Left renal cortex interstitium (tissue), 4 donors: ENCODE data around the gene CDC42SE1. TPM values are rescaled to one million over a fixed set of nuclear protein-coding genes. Genes with fewer than 3 reads are reported as not detected.

ENCODE experiments used
- DNase-seq, 4 donors: peaks; one replicate each; pipeline ENCODE4 v3.0.0-alpha.2; 2013; ENCODE audit warnings: low read depth in 4 of 4, low spot score in 2 of 4, missing footprints in 1 of 4
- polyA plus RNA-seq, 4 donors: library from polyadenylated mRNA; unstranded; fragments of 120-200 nt; gene quantifications; one replicate each; pipeline ENCODE4 v1.2.1, GENCODE V29; 2013; ENCODE audit not compliant: insufficient read length in 4 of 4

Gene CDC42SE1
- polyA plus RNA-seq, 4 donors, result 60.1 to 86.6 (median 80.3) TPM

GRCh38 chr1:151009674-151010345, 49.6 kb downstream of the CDC42SE1 start:
- DNase-seq, result no peak

DNA sequence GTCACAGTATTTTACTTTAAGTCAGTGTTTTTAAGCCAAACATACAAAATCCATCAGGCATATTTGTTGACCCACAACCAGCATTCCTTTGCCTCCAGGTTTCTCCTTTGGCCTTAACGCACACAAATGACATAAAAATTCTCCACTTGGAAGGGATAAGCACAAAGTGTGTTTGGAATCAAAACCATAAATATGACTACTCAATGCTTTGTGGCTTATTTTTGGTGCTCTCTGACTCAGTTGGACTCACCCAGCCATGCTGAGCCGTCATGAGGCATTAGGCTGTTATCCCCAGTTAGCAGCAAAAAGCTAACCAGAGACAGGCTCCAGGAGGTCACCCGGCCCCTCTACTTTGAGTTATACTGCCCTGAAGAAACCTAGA, 50.2 kb downstream of the CDC42SE1 start:
- DNase-seq, result no peak

GRCh38 chr1:151008244-151009205, 50.9 kb downstream of the CDC42SE1 start, which contains the start of gene PRUNE1:
Gene PRUNE1, plus strand, starts transcription at chr1:151008449. Its CDS starts 184 bp downstream, at chr1:151008633.
- peak; percentile 85 to 96 (median 94) for DNase-seq

DNA sequence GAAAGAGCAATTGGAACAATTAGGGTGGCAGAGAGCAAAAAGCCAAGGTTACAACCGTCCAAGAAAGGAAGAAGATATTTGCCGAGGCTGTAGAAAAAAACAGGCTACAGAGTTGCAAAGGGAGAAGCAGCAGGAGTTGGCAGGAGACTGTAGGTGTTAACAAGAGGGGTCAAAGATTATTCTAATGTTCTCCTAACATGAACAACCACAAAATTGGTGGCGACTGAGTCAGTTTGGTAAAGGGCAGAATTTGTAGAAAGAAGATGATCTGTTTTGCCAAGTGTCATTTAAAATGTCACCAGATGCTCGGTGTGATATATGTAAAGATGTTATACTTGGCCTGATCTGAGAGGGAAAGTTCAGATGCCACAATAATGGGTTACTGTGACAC, 51.6 kb downstream of the CDC42SE1 start:
- DNase-seq, result no peak

DNA sequence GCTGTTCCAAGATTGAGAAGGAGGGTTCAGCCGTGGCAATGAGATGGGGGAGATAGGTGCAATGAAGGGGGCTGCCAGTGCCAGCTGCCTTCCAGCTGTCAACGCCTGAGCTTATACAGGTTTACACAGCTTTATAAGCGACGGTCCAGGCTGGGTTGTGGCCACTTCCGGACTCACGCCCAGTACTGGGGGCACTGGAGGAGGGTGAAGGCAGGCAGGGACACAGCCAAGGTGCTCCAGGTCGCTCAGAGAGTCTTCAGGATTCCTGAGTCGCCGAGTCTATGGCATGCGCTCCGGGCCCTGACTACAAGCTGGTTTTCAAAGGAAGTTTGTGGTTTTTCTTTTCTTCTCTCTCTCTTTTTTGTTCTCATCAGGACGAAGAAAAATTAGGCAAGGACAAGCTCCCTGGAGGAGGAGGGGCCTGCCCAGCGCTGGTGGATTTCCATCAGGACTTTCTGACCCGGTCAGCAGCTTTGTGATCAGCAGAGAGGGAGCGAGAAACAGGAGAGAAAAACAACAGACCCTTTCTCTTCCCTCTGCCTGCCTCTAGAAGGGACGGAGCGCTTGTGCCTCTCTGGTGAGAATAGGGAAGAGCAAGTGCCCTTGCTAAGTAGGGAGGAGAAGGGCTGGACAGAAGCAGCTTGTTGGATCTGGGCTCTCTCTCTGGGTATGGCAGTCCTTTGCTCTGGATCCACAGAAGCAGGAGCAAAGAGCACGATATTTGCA, 52.9 kb downstream of the CDC42SE1 start, which contains the start of gene MINDY1:
Gene MINDY1 (minus strand): TSS at position 576 of the 726 bp plus-strand sequence. CDS start 4,285 bp downstream, outside the sequence.
- peak in 2 of 4 donors; percentile 68 to 80 for DNase-seq

DNA sequence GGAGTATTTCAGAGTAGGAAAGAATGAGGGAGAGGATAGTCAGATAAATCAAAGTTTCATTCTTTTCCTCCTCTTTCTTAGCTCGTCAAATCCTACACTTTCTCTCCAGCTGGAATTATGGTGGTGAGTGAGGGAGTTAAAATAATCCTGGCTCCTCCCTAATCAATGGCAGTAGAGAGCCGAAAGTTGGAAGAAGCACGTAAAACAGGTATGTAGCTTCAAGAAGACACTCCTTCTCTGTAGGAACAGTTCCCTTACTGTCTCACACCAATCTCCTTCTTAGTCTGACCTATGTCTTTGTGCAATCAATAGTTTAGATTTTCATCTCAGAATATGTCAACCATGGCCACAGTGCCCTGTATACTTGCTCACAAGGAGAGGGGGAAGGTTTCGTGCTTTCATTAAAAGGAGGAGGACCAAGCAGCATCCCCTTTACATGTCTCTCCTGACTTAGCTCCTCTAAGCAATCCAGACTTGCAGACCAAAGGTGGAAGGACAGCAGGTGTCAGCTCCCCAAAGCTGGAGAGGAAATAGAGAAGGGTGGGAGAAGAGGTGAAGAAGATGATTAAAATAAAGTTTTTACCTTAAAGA, 53.6 kb downstream of the CDC42SE1 start:
- no peak for DNase-seq

DNA sequence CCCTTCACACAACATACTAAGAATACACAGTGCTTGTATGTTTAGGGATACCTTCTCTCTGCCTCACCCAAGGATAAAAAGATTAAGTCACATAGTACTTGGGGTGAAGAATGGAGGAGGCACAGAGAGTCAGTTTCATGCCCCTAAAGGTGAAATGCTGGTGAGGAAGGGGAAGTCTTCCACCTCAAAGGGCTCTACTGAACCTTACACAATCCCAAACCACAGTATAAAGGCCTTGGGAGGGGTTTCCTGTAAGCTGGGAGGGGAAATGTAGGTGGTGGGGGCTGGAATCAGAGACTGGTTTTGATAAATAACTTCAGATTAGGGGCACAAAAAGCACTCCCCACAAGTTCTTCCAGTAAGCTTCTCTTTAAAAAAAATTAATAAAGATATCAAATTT, 56.2 kb downstream of the CDC42SE1 start:
- no peak for DNase-seq

DNA sequence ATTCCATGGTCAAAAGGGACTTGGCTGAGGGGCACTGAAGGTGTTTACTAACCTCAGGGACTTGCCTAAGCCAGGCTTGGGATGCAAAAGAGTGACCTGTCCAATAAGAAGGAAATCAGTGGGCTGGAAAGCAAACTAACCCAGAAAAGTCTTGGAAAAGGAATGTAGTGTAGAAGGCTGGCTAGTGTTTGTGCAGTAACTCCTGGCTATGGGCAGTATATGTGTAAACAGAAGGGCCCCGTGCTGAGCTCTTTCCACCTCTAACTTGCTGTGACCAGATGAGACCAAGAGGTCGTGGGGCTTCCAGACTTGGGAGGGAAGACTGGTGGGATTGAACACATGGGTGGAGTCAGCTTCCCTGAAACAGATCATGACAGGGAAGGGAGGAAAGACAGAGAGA, 56.8 kb downstream of the CDC42SE1 start:
- DNase-seq, result no peak

DNA sequence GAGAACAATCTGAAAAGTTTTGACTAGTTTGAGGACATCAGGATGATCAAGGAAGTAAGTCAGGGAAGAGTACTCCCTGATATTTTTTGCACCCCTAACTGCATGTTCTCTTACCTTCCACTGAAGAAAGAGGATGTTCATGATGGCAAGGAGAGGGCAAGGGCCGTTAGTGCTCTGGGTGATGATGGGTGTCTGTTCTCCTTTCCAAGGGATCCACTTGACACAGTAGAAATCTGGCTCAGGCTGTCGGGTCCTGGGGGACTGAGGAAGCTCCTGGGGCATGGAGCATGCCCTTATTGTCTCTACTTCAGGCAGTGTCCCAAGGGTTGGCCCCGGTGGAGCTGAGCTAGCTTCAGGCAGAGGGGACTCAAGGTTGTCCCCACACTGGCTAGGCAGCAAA, 57.4 kb downstream of the CDC42SE1 start:
- DNase-seq, result no peak

- DNase-seq, result no peak
These were observed 57.8 kb downstream of the CDC42SE1 start for GRCh38 chr1:151001602-151002001.

Other genes with a start within 250 kb of the CDC42SE1 start
- 10 to 100 TPM; 54.2 to 63.1 (median 59.1) TPM for gene ARNT, start 183.0 kb downstream of the CDC42SE1 start, polyA plus RNA-seq
- under 1 TPM in 2 of 4 donors, not detected in 2; 0.11 to 0.16 TPM for gene CTXND2, start 172.5 kb downstream of the CDC42SE1 start, polyA plus RNA-seq
- 10 to 100 TPM; 57.6 to 94.5 (median 80.2) TPM for gene SETDB1, start 133.3 kb downstream of the CDC42SE1 start, polyA plus RNA-seq
- 100 to 1,000 TPM; 275 to 297 (median 293) TPM for gene CERS2, start 84.8 kb downstream of the CDC42SE1 start, polyA plus RNA-seq
- gene ANXA9, start 77.3 kb downstream of the CDC42SE1 start, polyA plus RNA-seq, result 10 to 100 TPM; 12.3 to 18.6 (median 15.7) TPM
- gene MINDY1, start 52.7 kb downstream of the CDC42SE1 start, polyA plus RNA-seq, result 10 to 100 TPM; 38.1 to 59.4 (median 46.7) TPM
- gene PRUNE1, start 51.2 kb downstream of the CDC42SE1 start, polyA plus RNA-seq, result 10 to 100 TPM; 40.6 to 47.9 (median 43.7) TPM
- 1 to 10 TPM; 1.3 to 5.2 (median 2.7) TPM for gene BNIPL, start 23.0 kb downstream of the CDC42SE1 start, polyA plus RNA-seq
- 10 to 100 TPM in 2 of 4 donors, 1 to 10 TPM in 2; 9.0 to 14.8 (median 10.2) TPM for gene C1orf56, start 11.9 kb downstream of the CDC42SE1 start, polyA plus RNA-seq
- 10 to 100 TPM; 24.0 to 26.1 (median 24.6) TPM for gene MLLT11, start 775 bp upstream of the CDC42SE1 start, polyA plus RNA-seq
- 10 to 100 TPM in 3 of 4 donors, 1 to 10 TPM in 1; 9.6 to 14.9 (median 11.6) TPM for gene GABPB2, start 11.1 kb upstream of the CDC42SE1 start, polyA plus RNA-seq
- 10 to 100 TPM; 22.4 to 34.6 (median 28.6) TPM for gene SEMA6C, start 87.0 kb upstream of the CDC42SE1 start, polyA plus RNA-seq
- gene TNFAIP8L2, start 97.0 kb upstream of the CDC42SE1 start, polyA plus RNA-seq, result 1 to 10 TPM; 1.2 to 2.2 (median 1.3) TPM
- 10 to 100 TPM; 15.6 to 19.7 (median 16.8) TPM for gene LYSMD1, start 106.3 kb upstream of the CDC42SE1 start, polyA plus RNA-seq
- gene SCNM1, start 106.5 kb upstream of the CDC42SE1 start, polyA plus RNA-seq, result 10 to 100 TPM; 35.1 to 42.5 (median 41.1) TPM
- 1 to 10 TPM in 3 of 4 donors, under 1 TPM in 1; 0.75 to 1.5 (median 1.2) TPM for gene TMOD4, start 116.4 kb upstream of the CDC42SE1 start, polyA plus RNA-seq
- gene VPS72, start 130.6 kb upstream of the CDC42SE1 start, polyA plus RNA-seq, result 10 to 100 TPM; 66.6 to 74.2 (median 71.6) TPM
- gene PIP5K1A, start 138.9 kb upstream of the CDC42SE1 start, polyA plus RNA-seq, result 10 to 100 TPM; 51.5 to 76.7 (median 70.4) TPM
- 100 to 1,000 TPM; 162 to 171 (median 168) TPM for gene PSMD4, start 195.1 kb upstream of the CDC42SE1 start, polyA plus RNA-seq
- 10 to 100 TPM; 21.6 to 30.0 (median 26.4) TPM for gene ZNF687, start 222.7 kb upstream of the CDC42SE1 start, polyA plus RNA-seq